H9 (cell line): Measurements from ENCODE around the gene B3GNT9. TPM values are rescaled to one million over a fixed set of nuclear protein-coding genes. Genes with fewer than 3 reads are reported as not detected.

Experiments
- DNase-seq: peaks from one replicate; pipeline ENCODE4 v3.0.0-alpha.2; 2017
- H2AFZ ChIP-seq: one replicate; pipeline ENCODE4 v1.6.1; 2013; ENCODE audit warnings: mild to moderate bottlenecking, low read length, control low read depth, moderate library complexity
- H2AK5ac ChIP-seq: 2 replicates; pipeline ENCODE4 v1.6.1; 2013; ENCODE audit warnings: low read length, control low read depth, mixed read lengths; ENCODE audit not compliant: insufficient read length
- H2BK120ac ChIP-seq: one replicate; pipeline ENCODE4 v1.6.1; 2013; ENCODE audit warnings: low read depth, mild to moderate bottlenecking, low read length, control low read depth, inconsistent platforms; ENCODE audit not compliant: poor library complexity, severe bottlenecking
- H2BK12ac ChIP-seq: 2 replicates; pipeline ENCODE4 v1.6.1; 2013; ENCODE audit warnings: low read length, control low read depth, mixed read lengths, low read depth; ENCODE audit not compliant: insufficient read length
- H2BK15ac ChIP-seq: 2 replicates; pipeline ENCODE4 v1.6.1; 2013; ENCODE audit warnings: low read depth, low read length, control low read depth
- H2BK20ac ChIP-seq: one replicate; pipeline ENCODE4 v1.6.1; 2013; ENCODE audit warnings: low read depth, mild to moderate bottlenecking, low read length, control low read depth, inconsistent platforms; ENCODE audit not compliant: poor library complexity, severe bottlenecking
- H2BK5ac ChIP-seq: 2 replicates; pipeline ENCODE4 v1.6.1; 2013; ENCODE audit warnings: low read length, control low read depth, mixed read lengths; ENCODE audit not compliant: insufficient read length
- H3K14ac ChIP-seq: 2 replicates; pipeline ENCODE4 v1.6.1; 2013; ENCODE audit warnings: low read length, control low read depth; ENCODE audit not compliant: insufficient read depth
- H3K18ac ChIP-seq: 2 replicates; pipeline ENCODE4 v1.6.1; 2013; ENCODE audit warnings: low read depth, mild to moderate bottlenecking, mixed read lengths, low read length, control low read depth; ENCODE audit not compliant: insufficient read length
- H3K23ac ChIP-seq: 2 replicates; pipeline ENCODE4 v1.6.1; 2013; ENCODE audit warnings: low read length, control low read depth, mixed read lengths, low read depth; ENCODE audit not compliant: insufficient read length
- H3K23me2 ChIP-seq: 2 replicates; pipeline ENCODE4 v1.6.1; 2013; ENCODE audit warnings: low read depth, mild to moderate bottlenecking, mixed read lengths, low read length, control low read depth; ENCODE audit not compliant: insufficient read length, poor library complexity, severe bottlenecking
- H3K27ac ChIP-seq: 2 replicates; pipeline ENCODE4 v1.5.1; 2013; ENCODE audit warnings: low read length, control low read depth, mixed read lengths, low read depth; ENCODE audit not compliant: insufficient read length
- H3K27me3 ChIP-seq: 2 replicates; pipeline ENCODE4 v1.6.1; 2013; ENCODE audit warnings: low read length, control low read depth, inconsistent platforms; ENCODE audit not compliant: insufficient read depth
- H3K4ac ChIP-seq: 2 replicates; pipeline ENCODE4 v1.6.1; 2013; ENCODE audit warnings: low read depth, mild to moderate bottlenecking, control low read depth, inconsistent platforms, low read length, moderate library complexity
- H3K4me1 ChIP-seq: 2 replicates; pipeline ENCODE4 v1.6.1; 2013; ENCODE audit warnings: low read length, control low read depth, inconsistent platforms; ENCODE audit not compliant: insufficient read depth
- H3K4me2 ChIP-seq: 2 replicates; pipeline ENCODE4 v1.6.1; 2013; ENCODE audit warnings: low read length, control low read depth, mixed read lengths; ENCODE audit not compliant: insufficient read length, insufficient read depth
- H3K56ac ChIP-seq: 2 replicates; pipeline ENCODE4 v1.6.1; 2013; ENCODE audit warnings: low read depth, mild to moderate bottlenecking, mixed read lengths, low read length, control low read depth; ENCODE audit not compliant: insufficient read length
- H3K79me1 ChIP-seq: 2 replicates; pipeline ENCODE4 v1.6.1; 2013; ENCODE audit warnings: low read depth, mild to moderate bottlenecking, moderate library complexity, low read length, control low read depth, inconsistent platforms; ENCODE audit not compliant: insufficient read depth, poor library complexity, severe bottlenecking
- H3K79me2 ChIP-seq: 2 replicates; pipeline ENCODE4 v1.6.1; 2013; ENCODE audit warnings: low read length, control low read depth, inconsistent platforms; ENCODE audit not compliant: insufficient read depth
- H3K9ac ChIP-seq: 2 replicates; pipeline ENCODE4 v1.6.1; 2013; ENCODE audit warnings: low read length, control low read depth, mixed read lengths; ENCODE audit not compliant: insufficient read length; ENCODE audit errors: extremely low read depth
- H3K9me3 ChIP-seq: one replicate; pipeline ENCODE4 v1.6.1; 2013; ENCODE audit warnings: low read depth, low read length, inconsistent platforms; ENCODE audit not compliant: control insufficient read depth
- H3T11ph ChIP-seq: one replicate; pipeline ENCODE4 v1.6.1; 2013; ENCODE audit warnings: mild to moderate bottlenecking, low read length, control low read depth, inconsistent platforms
- H4K20me1 ChIP-seq: one replicate; pipeline ENCODE4 v1.6.1; 2013; ENCODE audit not compliant: control insufficient read depth, insufficient read length, insufficient read depth
- H4K5ac ChIP-seq: 2 replicates; pipeline ENCODE4 v1.6.1; 2013; ENCODE audit warnings: low read depth, mild to moderate bottlenecking, mixed read lengths, low read length, control low read depth; ENCODE audit not compliant: insufficient read length
- H4K8ac ChIP-seq: replicated peaks from 2 replicates; pipeline ENCODE4 v1.6.1; 2013; ENCODE audit warnings: low read length, control low read depth, mixed read lengths, low read depth; ENCODE audit not compliant: insufficient read length
- H4K91ac ChIP-seq: 2 replicates; pipeline ENCODE4 v1.6.1; 2013; ENCODE audit warnings: low read depth, mild to moderate bottlenecking, moderate library complexity, mixed read lengths, low read length, control low read depth; ENCODE audit not compliant: insufficient read length
- H3K27ac Mint-ChIP-seq, 3 experiments: 2 replicates in 2 of 3; 3 replicates in 1 of 3; pipeline ENCODE4 v1.8.0; 2020 to 2021; ENCODE audit warnings: mixed read lengths in 3 of 3, mild to moderate bottlenecking in 1 of 3, moderate library complexity in 1 of 3
- H3K27me3 Mint-ChIP-seq: 2 replicates; pipeline ENCODE4 v1.8.0; 2021; ENCODE audit warnings: low read depth, mild to moderate bottlenecking, moderate library complexity, mixed read lengths
- H3K36me3 Mint-ChIP-seq, 3 experiments: 2 replicates in 2 of 3; 3 replicates in 1 of 3; pipeline ENCODE4 v1.8.0; 2020 to 2021; ENCODE audit warnings: low read depth in 3 of 3, mixed read lengths in 3 of 3; ENCODE audit not compliant: insufficient read depth in 1 of 3
- H3K4me1 Mint-ChIP-seq, 2 experiments: 2 replicates each; pipeline ENCODE4 v1.8.0; 2020; ENCODE audit warnings: mixed read lengths in 2 of 2
- H3K4me3 Mint-ChIP-seq, 2 experiments: 2 replicates in 1 of 2; 3 replicates in 1 of 2; pipeline ENCODE4 v1.8.0; 2020 to 2021; ENCODE audit warnings: mild to moderate bottlenecking in 2 of 2, mixed read lengths in 2 of 2, moderate library complexity in 1 of 2
- H3K9me3 Mint-ChIP-seq, 2 experiments: 2 replicates in 1 of 2; 3 replicates in 1 of 2; pipeline ENCODE4 v1.8.0; 2020; ENCODE audit warnings: mild to moderate bottlenecking in 2 of 2, mixed read lengths in 2 of 2, moderate library complexity in 1 of 2
- WGBS: extraction: QIAGEN DNeasy Blood & Tissue Kit; methylation state at CpG from one replicate; pipeline ENCODE4 v1.1.7; 2013; ENCODE audit warnings: missing lambda C conversion rate, low lambda C conversion rate, mixed read lengths; ENCODE audit not compliant: insufficient read length; ENCODE audit errors: extremely low coverage; 5-methylcytosine and 5-hydroxymethylcytosine counted together
- total RNA-seq: library from RNA; stranded (reverse); gene quantifications from 2 replicates; pipeline ENCODE4 v1.2.1, GENCODE V29; 2021
- TF ChIP-seq, protein P1 (sequence below): fragments of 200-600 bp; sonication (generic); conservative IDR thresholded peaks from 3 replicates; pipeline ENCODE4 v1.8.0; 2021; ENCODE audit warnings: antibody characterized with exemption, mild to moderate bottlenecking

Gene B3GNT9
- total RNA-seq, 1 experiment from 2014 or later: 11.2 TPM

DNA sequence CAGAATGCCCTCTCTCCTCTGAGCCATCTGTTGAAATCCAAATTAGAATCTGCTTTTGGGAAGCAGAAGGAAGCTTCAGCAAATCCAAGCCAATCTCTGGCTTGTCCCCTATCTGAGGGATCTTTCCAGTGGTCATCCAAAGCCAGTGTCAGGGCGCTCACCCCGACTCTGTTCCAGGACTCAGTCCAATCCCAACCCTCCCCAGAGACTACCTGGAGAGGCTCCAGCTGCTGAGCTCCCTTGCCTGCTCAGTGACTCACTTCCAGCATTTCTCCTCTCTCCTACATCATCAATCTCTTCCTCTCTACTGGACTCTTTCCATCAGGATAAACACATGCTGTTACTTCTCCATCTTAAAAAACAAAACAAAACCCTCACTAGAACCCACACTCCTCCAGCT is 30.5 kb upstream of the B3GNT9 start:
- Histone ChIP-seq H4K20me1 (no peaks in the 10 kb centered on the region), H3K9ac (no peak overlapping the region), H2BK12ac (no peak overlapping the region), H2BK5ac (no peak overlapping the region), H4K8ac (no peak overlapping the region), H3K79me2 (no peaks in the 10 kb centered on the region), H3K4me2 (no peak overlapping the region), H3T11ph (no peak overlapping the region), H3K27ac (no peak overlapping the region), H2BK120ac (no peak overlapping the region), H3K23me2 (peaks cover 22% of the 10 kb centered on the region), H3K23ac (no peak overlapping the region), H3K79me1 (no peaks in the 10 kb centered on the region), H3K9me3 (no peaks in the 10 kb centered on the region), H2BK15ac (no peak overlapping the region), H2BK20ac (no peak overlapping the region), H2AK5ac (no peak overlapping the region), H3K56ac (no peak overlapping the region), H3K27me3 (peaks cover 4% of the 10 kb centered on the region; the same call in 1 of the 2 replicates), H3K14ac (no peak overlapping the region), H3K4me1 (peaks cover 6% of the 10 kb centered on the region; the same call in 1 of the 2 replicates), H4K91ac (no peak overlapping the region), H3K18ac (no peak overlapping the region), H3K4ac (no peak overlapping the region), H2AFZ (no peak overlapping the region), H4K5ac (no peak overlapping the region)
- no CpG with 5 or more reads among the region's 2 CpGs for WGBS
- H3K27ac Mint-ChIP-seq: no peak overlapping the region
- DNase-seq: no peak
- TF ChIP-seq, protein P1, sequence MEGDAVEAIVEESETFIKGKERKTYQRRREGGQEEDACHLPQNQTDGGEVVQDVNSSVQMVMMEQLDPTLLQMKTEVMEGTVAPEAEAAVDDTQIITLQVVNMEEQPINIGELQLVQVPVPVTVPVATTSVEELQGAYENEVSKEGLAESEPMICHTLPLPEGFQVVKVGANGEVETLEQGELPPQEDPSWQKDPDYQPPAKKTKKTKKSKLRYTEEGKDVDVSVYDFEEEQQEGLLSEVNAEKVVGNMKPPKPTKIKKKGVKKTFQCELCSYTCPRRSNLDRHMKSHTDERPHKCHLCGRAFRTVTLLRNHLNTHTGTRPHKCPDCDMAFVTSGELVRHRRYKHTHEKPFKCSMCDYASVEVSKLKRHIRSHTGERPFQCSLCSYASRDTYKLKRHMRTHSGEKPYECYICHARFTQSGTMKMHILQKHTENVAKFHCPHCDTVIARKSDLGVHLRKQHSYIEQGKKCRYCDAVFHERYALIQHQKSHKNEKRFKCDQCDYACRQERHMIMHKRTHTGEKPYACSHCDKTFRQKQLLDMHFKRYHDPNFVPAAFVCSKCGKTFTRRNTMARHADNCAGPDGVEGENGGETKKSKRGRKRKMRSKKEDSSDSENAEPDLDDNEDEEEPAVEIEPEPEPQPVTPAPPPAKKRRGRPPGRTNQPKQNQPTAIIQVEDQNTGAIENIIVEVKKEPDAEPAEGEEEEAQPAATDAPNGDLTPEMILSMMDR: no peak
- H3K36me3 Mint-ChIP-seq: peaks cover 0 to 7% (median 4%) of the 10 kb centered on the region in 3 experiments; a peak in 2 of 7 replicates
- H3K4me3 Mint-ChIP-seq: no peak overlapping the region
- H3K4me1 Mint-ChIP-seq: peaks cover 20 to 23% of the 10 kb centered on the region in 2 experiments
- no peaks in the 10 kb centered on the region; a peak in 1 of 5 replicates for H3K9me3 Mint-ChIP-seq
- peaks cover 40% of the 10 kb centered on the region for H3K27me3 Mint-ChIP-seq
